Heart right ventricle (tissue), 16 donors: ENCODE data around the gene ZNF207. TPM values are rescaled to one million over a fixed set of nuclear protein-coding genes. Genes with fewer than 3 reads are reported as not detected.

Experiments
- ATAC-seq, 8 donors: fragments of 200-7000 bp; cut with Tn5 transposase; one replicate each; pipeline ENCODE4 v1.9.1; 2020; ENCODE audit warnings: mild to moderate bottlenecking in 8 of 8, moderate library complexity in 8 of 8, moderate number of reproducible peaks in 1 of 8
- DNase-seq, 2 donors: peaks; one replicate each; pipeline ENCODE4 v3.0.0-alpha.2; 2020
- H3K27ac ChIP-seq, 10 donors: fragments of 200-600 bp; sonication (generic) in 2 of 10; one replicate each; pipeline versions ENCODE4 v1.5.0 to v1.8.0; 2020 to 2022; ENCODE audit warnings: mild to moderate bottlenecking in 3 of 10
- H3K27me3 ChIP-seq, 7 donors: fragments of 200-600 bp; one replicate each; pipeline ENCODE4 v1.8.0; 2021 to 2022; ENCODE audit warnings: mild to moderate bottlenecking in 2 of 7
- H3K36me3 ChIP-seq, 9 donors: fragments of 200-600 bp; sonication (generic) in 1 of 9; one replicate each; pipeline versions ENCODE4 v1.5.0 to v1.8.0; 2020 to 2022; ENCODE audit warnings: mild to moderate bottlenecking in 2 of 9
- H3K4me1 ChIP-seq, 9 donors: fragments of 200-600 bp; sonication (generic) in 1 of 9; one replicate each; pipeline versions ENCODE4 v1.5.0 to v1.8.0; 2020 to 2022; ENCODE audit warnings: mild to moderate bottlenecking in 4 of 9
- H3K4me3 ChIP-seq, 10 donors: fragments of 200-600 bp; sonication (generic) in 2 of 10; one replicate each; pipeline versions ENCODE4 v1.5.0 to v1.8.0; 2020 to 2022; ENCODE audit warnings: mild to moderate bottlenecking in 7 of 10, moderate library complexity in 2 of 10
- H3K9me3 ChIP-seq, 11 donors: fragments of 200-600 bp in 10 of 11; sonication (generic) in 2 of 11; one replicate each; pipeline versions ENCODE4 v1.5.0 to v1.8.0; 2013 to 2022; ENCODE audit warnings: mild to moderate bottlenecking in 2 of 11, control low read depth in 1 of 11, moderate library complexity in 1 of 11
- WGBS, 2 donors: extraction: QIAGEN DNeasy Blood & Tissue Kit; methylation state at CpG; one replicate each; pipeline ENCODE4 v1.1.7; 2013; ENCODE audit warnings: inconsistent platforms in 1 of 2; 5-methylcytosine and 5-hydroxymethylcytosine counted together
- intact Hi-C, 10 donors: fragments of 100-400 bp; cut with DNase I; formaldehyde crosslinking; loops; one replicate each; pipeline versions ENCODE4 v1.11.1 to v1.14.2; 2022
- microRNA-seq, 2 donors: library from miRNA; unstranded; fragments of <30 nt; microRNA quantifications; one replicate each; pipeline ENCODE4 v1.2.0, GENCODE V29; 2021
- polyA plus RNA-seq, 2 donors: library from polyadenylated mRNA; stranded (reverse); fragments of 200-250 nt; gene quantifications; one replicate each; pipeline ENCODE4 v1.2.3, GENCODE V29; 2013
- total RNA-seq, 10 donors: library from RNA; stranded (reverse); fragmentation: NEBNext Ultra II Directional in 3 of 10; extraction: Animal tissue kit (Norgen Biotek cat#: 25700) in 3 of 10; gene quantifications; one replicate each; pipeline versions ENCODE4 v1.2.1 to v1.2.4, GENCODE V29; 2021 to 2023
- TF ChIP-seq, protein P1 (sequence below), 9 donors: fragments of 200-600 bp; sonication (generic) in 2 of 9; IDR thresholded peaks; one replicate each; pipeline versions ENCODE4 v1.5.0 to v1.8.0; 2021 to 2022; ENCODE audit warnings: antibody characterized with exemption in 9 of 9, mild to moderate bottlenecking in 5 of 9, moderate library complexity in 1 of 9
- donor health status: Arrhythmogenic right ventricular cardiomyopathy.
- donor health status: ischemic (EF 13 %, LVEDD 7.1; RV severe dilation, severe dysfunction).
- donor health status: healthy with polysubstance abuse.
- donor health status: DM: no; HTN: yes; CAD: no.
- donor health status: DM: no; HTN: no; CAD: no.
- donor health status: ischemic (EF 25% LVEDD 6.9; RV normal size, moderate dysfunction).
- donor health status: ischemic (EF 25% LVEDD 5.7; RV mildly dilated, moderate dysfunction).
- donor health status: healthy.
- donor health status: DM: yes; HTN: yes; CAD: no.
- donor health status: Ischemic cardiomyopathy.
- donor health status: ischemic (EF 35%, LVEDD 5.7; RV mildly dilated, moderate dysfunction).
- donor health status: nonischemic (EF 11% LVEDD 7.7; RV severe dilation, severe dysfunction).
- donor health status: DM: yes; HTN: yes; CAD: no.
- donor health status: PGD.
- donor health status: ischemic (EF 29% LVEDD 5.4; RV normal size, mild dysfunction).
- donor health status: nonischemic (EF 23%, LVEDD 6.1; RV moderate dilation, normal function).

ZNF207 gene
- total and polyA plus RNA-seq, 12 donors, result 39.9 to 86.7 (median 78.1) TPM

DNA sequence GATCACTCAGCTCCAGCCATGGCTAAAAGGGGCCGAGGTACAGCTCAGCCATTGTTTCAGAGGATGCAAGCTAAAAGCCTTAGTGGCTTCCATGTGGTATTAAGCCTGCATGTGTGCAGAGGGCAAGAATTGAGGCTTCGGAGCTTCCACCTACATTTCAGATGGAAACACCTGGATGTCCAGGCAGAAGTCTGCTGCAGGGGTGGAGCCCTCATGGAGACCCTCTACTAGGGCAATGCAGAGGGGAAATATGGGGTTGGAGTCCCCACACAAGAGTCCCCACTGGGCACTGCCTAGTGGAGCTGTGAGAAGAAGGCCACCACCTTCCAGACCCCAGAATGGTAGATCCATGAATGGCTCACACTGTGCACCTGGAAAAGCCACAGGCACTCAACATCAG, 79.6 kb downstream of the ZNF207 start:
- no peak for DNase-seq
- TF ChIP-seq, protein P1, sequence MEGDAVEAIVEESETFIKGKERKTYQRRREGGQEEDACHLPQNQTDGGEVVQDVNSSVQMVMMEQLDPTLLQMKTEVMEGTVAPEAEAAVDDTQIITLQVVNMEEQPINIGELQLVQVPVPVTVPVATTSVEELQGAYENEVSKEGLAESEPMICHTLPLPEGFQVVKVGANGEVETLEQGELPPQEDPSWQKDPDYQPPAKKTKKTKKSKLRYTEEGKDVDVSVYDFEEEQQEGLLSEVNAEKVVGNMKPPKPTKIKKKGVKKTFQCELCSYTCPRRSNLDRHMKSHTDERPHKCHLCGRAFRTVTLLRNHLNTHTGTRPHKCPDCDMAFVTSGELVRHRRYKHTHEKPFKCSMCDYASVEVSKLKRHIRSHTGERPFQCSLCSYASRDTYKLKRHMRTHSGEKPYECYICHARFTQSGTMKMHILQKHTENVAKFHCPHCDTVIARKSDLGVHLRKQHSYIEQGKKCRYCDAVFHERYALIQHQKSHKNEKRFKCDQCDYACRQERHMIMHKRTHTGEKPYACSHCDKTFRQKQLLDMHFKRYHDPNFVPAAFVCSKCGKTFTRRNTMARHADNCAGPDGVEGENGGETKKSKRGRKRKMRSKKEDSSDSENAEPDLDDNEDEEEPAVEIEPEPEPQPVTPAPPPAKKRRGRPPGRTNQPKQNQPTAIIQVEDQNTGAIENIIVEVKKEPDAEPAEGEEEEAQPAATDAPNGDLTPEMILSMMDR (IDR thresholded peaks at IDR 0.05), result no peak
- H3K36me3 ChIP-seq, result peaks cover 0 to 17% (median 0%) of the 10 kb centered on the region in 9 donors
- intact Hi-C loops, result no loop called here
- H3K27me3 ChIP-seq, result no peaks in the 10 kb centered on the region
- H3K4me3 ChIP-seq, result no peak overlapping the region
- 92 to 94% methylated on average over 2 of the region's 2 CpGs for WGBS, 2 donors
- H3K9me3 ChIP-seq, result peaks cover 0 to 12% (median 0%) of the 10 kb centered on the region in 11 donors
- ATAC-seq, result peak in 1 of 8 donors; percentile 50
- peaks cover 0 to 8% (median 0%) of the 10 kb centered on the region in 9 donors for H3K4me1 ChIP-seq
- H3K27ac ChIP-seq, result no peak overlapping the region

Small RNA genes lying within 50 kb of the gene (microRNA-seq; reads per million reads assigned to microRNA genes)
- gene MIR632, result 0 reads per million in 2 donors

Other genes starting within 250 kb of the ZNF207 start
- gene RHOT1, start 207.7 kb upstream of the ZNF207 start, total RNA-seq, result 10 to 100 TPM; 45.2 to 72.2 (median 48.5) TPM
- gene RHOT1, start 207.7 kb upstream of the ZNF207 start, polyA plus RNA-seq, result 10 to 100 TPM; 32.5 to 76.6 TPM
- gene RHBDL3, start 84.3 kb upstream of the ZNF207 start, total RNA-seq, result 1 to 10 TPM in 1 of 10 donors, under 1 TPM in 7, not detected in 2; 0.07 to 2.0 (median 0.30) TPM
- gene RHBDL3, start 84.3 kb upstream of the ZNF207 start, polyA plus RNA-seq, result 1 to 10 TPM in 1 of 2 donors, under 1 TPM in 1; 0.13 to 3.7 TPM
- 10 to 100 TPM; 17.7 to 25.6 (median 22.0) TPM for gene C17orf75, start 8.0 kb upstream of the ZNF207 start, total RNA-seq
- gene C17orf75, start 8.0 kb upstream of the ZNF207 start, polyA plus RNA-seq, result 10 to 100 TPM; 10.7 to 14.8 TPM
- 100 to 1,000 TPM in 1 of 10 donors, 10 to 100 TPM in 9; 74.9 to 102 (median 84.1) TPM for gene PSMD11, start 94.4 kb downstream of the ZNF207 start, total RNA-seq
- 10 to 100 TPM; 41.9 to 78.9 TPM for gene PSMD11, start 94.4 kb downstream of the ZNF207 start, polyA plus RNA-seq
- gene CDK5R1, start 136.8 kb downstream of the ZNF207 start, total RNA-seq, result 1 to 10 TPM in 9 of 10 donors, under 1 TPM in 1; 0.90 to 2.1 (median 1.3) TPM
- under 1 TPM; 0.66 to 0.83 TPM for gene CDK5R1, start 136.8 kb downstream of the ZNF207 start, polyA plus RNA-seq